ENCODE results near the gene LYG2.
"Not testable (repeated sequence)": the region's sequence is repeated elsewhere in the genome, so short reads cannot be mapped to it uniquely, and the experiment has no call there.

Gene LYG2

GRCh38 chr2:99201959-99202678 is 53.3 kb downstream of the LYG2 start:
- DNase-seq (ENCODE audit: low read depth in 3 of 3, low spot score in 1 of 3): no peak

- no peak for DNase-seq (ENCODE audit: low read depth in 3 of 3, low spot score in 1 of 3)
Observed at GRCh38 chr2:99200076-99200800, 55.2 kb downstream of the LYG2 start.

GRCh38 chr2:99198103-99198841 is 57.2 kb downstream of the LYG2 start:
- no peak for DNase-seq (ENCODE audit: low read depth in 3 of 3, low spot score in 1 of 3)

- DNase-seq (ENCODE audit: low read depth in 3 of 3, low spot score in 1 of 3): not testable (repeated sequence)
Observed at GRCh38 chr2:99192364-99192763, 63.1 kb downstream of the LYG2 start.
